Activated naive CD8-positive, alpha-beta T cell treated with anti-CD3 and anti-CD28 coated beads, Interleukin-2, amount 10 ng/mL, durations not matched to agents 7 days and 5 days (primary cell): ENCODE data around the gene KIAA0319L. TPM values are rescaled to one million over a fixed set of nuclear protein-coding genes. Genes with fewer than 3 reads are reported as not detected.

Source experiments
- ATAC-seq: fragments of 150-1000 bp; cut with Tn5 transposase; one replicate; pipeline ENCODE4 v1.10.0; 2021; ENCODE audit warnings: low read depth, moderate library complexity
- POLR2A ChIA-PET: fragments of 350-600 bp; sonication (Branson Sonifier 250); formaldehyde crosslinking; loops from one replicate; lab custom pipeline; 2021; ENCODE audit warnings: antibody characterized with exemption; lab: Charles Lee
- DNase-seq: peaks from one replicate; pipeline ENCODE4 v3.0.0; 2021
- H3K27ac Mint-ChIP-seq: one replicate; pipeline ENCODE4 v1.8.0; 2022; ENCODE audit warnings: mild to moderate bottlenecking, mixed read lengths
- H3K27me3 Mint-ChIP-seq: one replicate; pipeline ENCODE4 v1.8.0; 2022; ENCODE audit warnings: mild to moderate bottlenecking, moderate library complexity, mixed read lengths
- H3K36me3 Mint-ChIP-seq: one replicate; pipeline ENCODE4 v1.8.0; 2021; ENCODE audit warnings: mild to moderate bottlenecking, mixed read lengths
- H3K4me1 Mint-ChIP-seq: one replicate; pipeline ENCODE4 v1.8.0; 2021; ENCODE audit warnings: mixed read lengths
- H3K4me3 Mint-ChIP-seq: one replicate; pipeline ENCODE4 v1.8.0; 2022; ENCODE audit warnings: mild to moderate bottlenecking, moderate library complexity, mixed read lengths
- H3K9me3 Mint-ChIP-seq: one replicate; pipeline ENCODE4 v1.8.0; 2021; ENCODE audit warnings: mixed read lengths
- total RNA-seq, 2 experiments: library from RNA; stranded (reverse); gene quantifications; one replicate each; pipeline ENCODE4 v1.2.3, GENCODE V29; 2021

Gene KIAA0319L
- total RNA-seq, 2 experiments from 2014 or later, result 49.8 to 51.8 TPM

DNA sequence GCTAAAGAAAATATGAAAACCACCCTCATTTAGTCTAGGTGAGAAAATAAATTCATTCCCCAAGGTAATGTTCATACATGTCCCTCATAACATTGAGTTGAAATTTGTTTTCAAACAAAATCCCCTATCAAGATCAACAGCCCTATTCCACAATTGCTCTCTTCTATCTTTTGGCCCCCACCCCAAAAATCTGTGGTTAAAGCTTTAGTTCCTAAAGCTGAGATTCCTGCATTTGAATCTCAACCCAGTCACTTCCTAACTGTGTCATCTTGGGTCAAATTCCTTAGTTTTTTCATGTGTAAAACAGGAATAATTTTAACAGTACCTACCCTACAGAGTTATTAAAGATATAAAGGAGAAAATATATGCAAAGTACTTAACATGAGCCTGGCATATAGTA, 22.0 kb downstream of the KIAA0319L start:
- POLR2A ChIA-PET, result no interaction called here
- H3K4me3 Mint-ChIP-seq, result no peak overlapping the region
- H3K27ac Mint-ChIP-seq, result no peak overlapping the region

DNA sequence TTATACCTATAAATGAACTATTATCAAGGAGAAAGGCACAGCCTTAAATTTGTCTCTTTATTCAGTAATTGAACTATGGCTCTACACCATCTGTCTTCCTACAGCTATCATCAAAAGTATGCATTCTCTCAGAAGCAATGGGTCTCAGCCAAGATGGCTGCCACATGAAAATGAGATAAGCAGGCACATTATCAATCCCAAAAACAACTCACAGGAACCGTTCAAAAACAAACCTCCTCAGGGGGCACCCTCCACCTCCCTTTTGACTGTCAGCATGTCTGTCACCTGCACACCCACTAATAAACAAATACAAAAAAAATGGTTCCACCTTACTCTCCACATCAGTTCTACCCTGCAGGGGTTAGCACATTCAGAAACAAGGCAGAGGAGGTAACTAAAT, 23.6 kb downstream of the KIAA0319L start:
- POLR2A ChIA-PET, result no interaction called here
- peaks cover 12% of the 10 kb centered on the region for H3K4me1 Mint-ChIP-seq
- H3K4me3 Mint-ChIP-seq, result no peak overlapping the region

More for the DNA sequence above, 22.0 kb downstream of the KIAA0319L start:
- H3K27me3 Mint-ChIP-seq, result no peaks in the 10 kb centered on the region
- no peak for ATAC-seq
- DNase-seq, result no peak
- H3K4me1 Mint-ChIP-seq, result peaks cover 29% of the 10 kb centered on the region
- H3K9me3 Mint-ChIP-seq, result peaks cover 7% of the 10 kb centered on the region
- peaks cover 47% of the 10 kb centered on the region for H3K36me3 Mint-ChIP-seq

DNA sequence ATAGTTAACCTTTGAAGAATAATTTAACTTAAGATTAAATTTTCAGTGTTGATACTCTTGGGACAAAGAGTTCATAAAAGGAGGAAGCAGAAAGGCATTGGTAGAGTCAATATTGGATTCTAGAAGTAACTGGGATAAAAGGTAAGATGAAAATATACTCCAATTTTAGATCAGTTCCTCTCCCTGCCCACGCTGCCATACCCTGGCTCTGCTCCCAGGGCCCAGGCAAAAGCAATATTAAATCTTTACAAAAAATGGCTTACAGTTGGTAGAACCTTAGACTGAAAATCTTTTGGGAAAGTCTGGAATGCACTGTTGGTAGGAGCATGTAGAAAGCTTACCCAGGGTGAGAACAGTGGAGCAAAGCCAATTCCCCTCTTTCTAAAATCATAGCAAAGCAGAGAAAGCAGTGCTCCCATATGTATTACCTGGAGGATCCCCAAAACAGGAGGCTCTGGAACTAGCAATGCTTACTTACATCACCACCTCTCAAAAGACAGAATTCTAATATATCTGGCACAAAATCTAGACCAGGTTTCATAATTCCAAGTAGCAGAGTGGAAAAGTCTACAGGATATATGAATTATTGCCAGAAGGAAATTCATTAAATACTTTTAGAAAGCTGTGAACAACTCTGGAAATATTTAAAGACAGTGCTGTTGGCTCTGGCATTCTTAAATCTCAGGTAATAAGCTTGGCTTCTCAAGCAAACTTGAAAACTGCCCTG, 24.5 kb downstream of the KIAA0319L start:
- H3K9me3 Mint-ChIP-seq, result peaks cover 25% of the 10 kb centered on the region
- peaks cover 68% of the 10 kb centered on the region for H3K36me3 Mint-ChIP-seq
- H3K4me1 Mint-ChIP-seq, result peaks cover 8% of the 10 kb centered on the region
- DNase-seq (no peak), ATAC-seq (no peak)
- POLR2A ChIA-PET, result no interaction called here
- H3K4me3 Mint-ChIP-seq, result no peak overlapping the region
- no peak overlapping the region for H3K27ac Mint-ChIP-seq
- H3K27me3 Mint-ChIP-seq, result no peaks in the 10 kb centered on the region

More for the DNA sequence above, 23.6 kb downstream of the KIAA0319L start:
- DNase-seq (no peak), ATAC-seq (no peak)
- Mint-ChIP-seq H3K9me3 (peaks cover 19% of the 10 kb centered on the region), H3K36me3 (peaks cover 62% of the 10 kb centered on the region), H3K27me3 (no peaks in the 10 kb centered on the region), H3K27ac (no peak overlapping the region)

DNA sequence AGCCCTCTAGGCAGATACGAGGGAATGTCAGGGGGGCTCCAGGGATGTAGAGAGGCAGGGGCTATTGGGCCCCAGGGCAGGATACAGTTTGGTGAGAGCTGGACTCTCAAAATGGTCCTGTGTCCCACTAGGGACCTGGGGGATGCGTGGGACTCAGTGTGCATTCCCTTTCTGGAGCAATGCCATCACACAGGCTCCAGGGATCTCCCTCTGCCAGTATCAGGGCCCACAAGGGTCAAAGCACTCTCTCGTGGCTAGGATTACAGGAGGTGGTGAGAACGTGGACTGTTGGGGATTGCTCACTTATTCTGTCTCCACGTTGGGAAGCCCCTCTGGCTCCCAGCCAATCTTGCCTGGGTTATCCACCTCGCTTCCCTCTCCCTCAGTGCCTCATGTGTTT, 25.8 kb downstream of the KIAA0319L start:
- Mint-ChIP-seq H3K9me3 (peaks cover 31% of the 10 kb centered on the region), H3K4me3 (no peak overlapping the region), H3K4me1 (peaks cover 2% of the 10 kb centered on the region), H3K27me3 (no peaks in the 10 kb centered on the region), H3K36me3 (peaks cover 77% of the 10 kb centered on the region), H3K27ac (no peak overlapping the region)
- POLR2A ChIA-PET, result no interaction called here
- no peak for DNase-seq
- no peak for ATAC-seq

DNA sequence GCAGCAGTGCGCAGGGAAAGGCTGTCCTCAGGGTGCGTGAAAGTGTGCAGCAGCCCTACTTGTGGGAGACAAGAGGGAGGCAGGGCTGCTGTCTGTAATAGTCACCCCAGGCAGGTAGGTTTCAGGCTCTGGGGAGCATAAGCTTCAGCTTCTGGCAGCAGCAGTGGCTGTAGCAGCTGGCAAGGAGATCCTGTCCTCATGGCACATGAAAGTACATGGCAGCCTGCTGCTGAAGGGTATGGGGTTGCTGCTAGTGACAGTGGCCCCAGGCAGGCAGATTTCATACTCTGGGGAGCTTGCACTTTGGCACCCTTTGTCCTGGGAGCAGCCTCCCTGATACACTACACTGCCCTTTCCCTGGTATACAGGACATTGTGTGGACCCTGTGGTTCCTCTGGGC, 26.3 kb downstream of the KIAA0319L start:
- Mint-ChIP-seq H3K4me3 (no peak overlapping the region), H3K27ac (no peak overlapping the region), H3K9me3 (peaks cover 31% of the 10 kb centered on the region), H3K4me1 (peaks cover 2% of the 10 kb centered on the region), H3K27me3 (no peaks in the 10 kb centered on the region), H3K36me3 (peaks cover 77% of the 10 kb centered on the region)
- no peak for DNase-seq
- POLR2A ChIA-PET, result no interaction called here
- no peak for ATAC-seq

DNA sequence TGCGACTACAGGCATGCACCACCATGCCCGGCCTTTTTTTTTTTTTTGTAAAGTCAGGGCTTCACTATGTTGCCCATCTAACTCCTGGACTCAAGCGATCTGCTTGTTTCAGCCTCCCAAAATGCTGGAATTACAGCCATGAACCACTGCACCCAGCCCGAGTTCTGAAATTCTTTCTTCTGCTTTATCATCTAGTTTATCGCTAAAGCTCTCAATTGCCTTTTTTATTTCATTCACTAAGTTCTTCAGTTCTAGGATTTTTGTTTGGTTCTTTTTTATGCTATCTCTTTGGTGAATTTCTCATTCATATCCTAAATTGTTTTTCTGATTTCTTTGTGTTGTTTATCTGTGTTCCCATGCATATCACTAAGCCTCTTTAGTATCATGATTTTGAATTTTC, 27.0 kb downstream of the KIAA0319L start:
- ATAC-seq (no peak), DNase-seq (no peak)
- H3K27me3 Mint-ChIP-seq, result no peaks in the 10 kb centered on the region
- POLR2A ChIA-PET, result no interaction called here
- H3K9me3 Mint-ChIP-seq, result peaks cover 38% of the 10 kb centered on the region
- no peak overlapping the region for H3K4me3 Mint-ChIP-seq
- peaks cover 77% of the 10 kb centered on the region for H3K36me3 Mint-ChIP-seq
- no peaks in the 10 kb centered on the region for H3K4me1 Mint-ChIP-seq
- H3K27ac Mint-ChIP-seq, result no peak overlapping the region

DNA sequence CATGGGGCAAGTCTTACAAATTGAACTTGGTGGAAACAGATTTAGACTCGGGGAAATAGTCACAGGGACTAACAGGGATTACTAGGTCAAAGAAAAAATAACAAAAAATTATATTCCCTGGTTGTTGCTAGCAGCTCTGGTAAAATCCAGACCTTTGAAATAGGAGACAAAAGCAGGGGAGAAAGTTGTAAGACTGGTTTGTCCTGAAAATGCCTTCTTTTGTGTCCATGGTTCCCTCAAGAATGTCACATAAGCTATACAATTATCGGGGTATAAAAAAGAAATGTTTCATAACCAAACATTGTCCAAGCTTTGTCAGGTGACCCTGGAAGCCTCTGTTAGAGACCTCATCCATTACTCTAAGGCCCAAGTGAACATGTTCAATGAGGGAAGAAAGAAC, 33.1 kb downstream of the KIAA0319L start:
- Mint-ChIP-seq H3K27me3 (no peaks in the 10 kb centered on the region), H3K9me3 (peaks cover 37% of the 10 kb centered on the region), H3K36me3 (peaks cover 49% of the 10 kb centered on the region), H3K4me3 (no peak overlapping the region), H3K27ac (no peak overlapping the region), H3K4me1 (peaks cover 3% of the 10 kb centered on the region)
- POLR2A ChIA-PET, result no interaction called here
- ATAC-seq (no peak), DNase-seq (no peak)

DNA sequence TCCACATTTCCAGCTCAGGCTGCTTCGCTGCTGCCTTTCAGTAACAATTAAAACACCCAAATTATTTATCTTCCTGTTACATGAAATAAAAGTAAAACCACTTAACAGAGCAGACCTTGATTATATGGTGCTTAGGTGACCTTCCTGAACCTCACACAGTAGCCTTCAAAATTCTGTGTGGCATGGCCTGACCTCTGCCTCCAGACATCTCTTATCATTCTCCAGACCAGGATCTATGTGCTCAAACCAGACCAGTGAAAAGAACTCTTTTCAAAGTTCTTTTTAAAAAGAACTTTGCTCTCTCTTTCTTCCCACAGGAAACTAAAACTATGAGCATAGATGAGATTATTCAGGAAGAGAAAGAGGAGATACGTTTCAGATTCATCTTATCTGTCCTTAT, 37.8 kb downstream of the KIAA0319L start:
- Mint-ChIP-seq H3K36me3 (peaks cover 50% of the 10 kb centered on the region), H3K4me1 (peaks cover 3% of the 10 kb centered on the region), H3K9me3 (peaks cover 28% of the 10 kb centered on the region), H3K27ac (no peak overlapping the region), H3K27me3 (no peaks in the 10 kb centered on the region), H3K4me3 (no peak overlapping the region)
- DNase-seq (no peak), ATAC-seq (no peak)
- POLR2A ChIA-PET, result no interaction called here

DNA sequence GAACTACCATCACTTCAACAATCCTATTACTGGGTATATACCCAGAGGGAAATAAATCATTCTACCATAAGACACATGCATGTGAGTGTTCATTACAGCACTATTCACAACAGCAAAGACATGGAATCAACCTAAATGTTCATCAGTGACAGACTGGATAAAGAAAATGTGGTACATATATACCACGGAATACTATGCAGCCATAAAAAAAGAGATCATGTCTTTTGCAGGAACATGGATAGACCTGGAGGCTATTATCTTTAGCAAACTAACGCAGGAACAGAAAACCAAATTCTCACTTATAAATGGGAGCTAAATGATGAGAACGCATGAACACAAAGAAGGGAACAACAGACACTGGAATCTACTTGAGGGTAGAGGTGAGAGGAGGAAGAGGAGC, 39.0 kb downstream of the KIAA0319L start:
- no peak for ATAC-seq
- H3K27me3 Mint-ChIP-seq, result no peaks in the 10 kb centered on the region

DNA sequence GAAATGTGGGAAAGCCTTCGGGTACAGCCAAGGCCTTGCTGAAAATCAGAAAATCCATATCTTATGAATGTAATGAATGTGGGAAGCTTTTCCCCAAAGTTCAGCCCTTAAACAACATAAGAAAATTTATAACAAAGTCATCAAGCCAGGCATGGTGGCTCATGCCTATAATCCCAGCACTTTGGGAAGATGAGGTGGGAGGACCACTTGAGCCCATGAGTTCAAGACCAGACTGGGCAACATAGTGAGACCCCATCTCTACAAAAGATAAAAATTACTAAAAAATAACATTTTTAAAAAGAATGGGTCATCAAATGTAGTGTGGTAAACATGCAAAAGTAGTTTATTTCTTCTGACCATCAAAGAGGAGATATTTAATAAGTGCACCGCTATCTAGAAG, 45.9 kb downstream of the KIAA0319L start:
- Mint-ChIP-seq H3K9me3 (peaks cover 22% of the 10 kb centered on the region), H3K4me1 (peaks cover 24% of the 10 kb centered on the region), H3K27me3 (no peaks in the 10 kb centered on the region), H3K27ac (no peak overlapping the region), H3K36me3 (peaks cover 51% of the 10 kb centered on the region), H3K4me3 (no peak overlapping the region)
- DNase-seq (no peak), ATAC-seq (no peak)
- POLR2A ChIA-PET, result no interaction called here

More for the DNA sequence above, 39.0 kb downstream of the KIAA0319L start:
- Mint-ChIP-seq H3K4me3 (no peak overlapping the region), H3K9me3 (peaks cover 25% of the 10 kb centered on the region), H3K36me3 (peaks cover 50% of the 10 kb centered on the region), H3K27ac (no peak overlapping the region), H3K4me1 (peaks cover 3% of the 10 kb centered on the region)
- POLR2A ChIA-PET, result no interaction called here
- no peak for DNase-seq

DNA sequence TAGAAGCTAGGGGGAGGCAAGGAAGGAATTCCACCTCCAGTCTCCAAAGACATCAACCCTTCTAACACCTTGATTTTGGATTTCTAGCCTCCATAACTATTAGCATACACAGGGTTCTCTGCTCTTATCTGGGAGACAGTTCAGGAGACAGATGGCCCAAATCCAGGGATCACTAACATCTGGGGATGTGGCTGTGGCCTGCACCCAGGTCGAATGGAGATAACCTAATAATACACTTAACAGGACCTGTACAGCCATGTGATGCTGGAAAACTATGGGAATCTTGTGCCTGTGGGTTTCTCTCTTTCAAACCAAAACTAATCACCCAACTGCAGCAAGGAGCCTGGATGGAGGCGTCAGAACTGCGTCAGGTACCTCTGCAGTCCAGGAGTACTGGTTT, 47.6 kb downstream of the KIAA0319L start:
- H3K9me3 Mint-ChIP-seq, result peaks cover 13% of the 10 kb centered on the region
- no peaks in the 10 kb centered on the region for H3K27me3 Mint-ChIP-seq
- ATAC-seq, result no peak
- no peak overlapping the region for H3K4me3 Mint-ChIP-seq
- H3K27ac Mint-ChIP-seq, result no peak overlapping the region
- peaks cover 35% of the 10 kb centered on the region for H3K4me1 Mint-ChIP-seq
- H3K36me3 Mint-ChIP-seq, result peaks cover 43% of the 10 kb centered on the region
- POLR2A ChIA-PET, result interaction anchor here (1.2 kb wide), 1 partner anchor 30 kb away, joined by 3 read pairs; no protein-coding TSS in a partner anchor
- DNase-seq, result no peak

DNA sequence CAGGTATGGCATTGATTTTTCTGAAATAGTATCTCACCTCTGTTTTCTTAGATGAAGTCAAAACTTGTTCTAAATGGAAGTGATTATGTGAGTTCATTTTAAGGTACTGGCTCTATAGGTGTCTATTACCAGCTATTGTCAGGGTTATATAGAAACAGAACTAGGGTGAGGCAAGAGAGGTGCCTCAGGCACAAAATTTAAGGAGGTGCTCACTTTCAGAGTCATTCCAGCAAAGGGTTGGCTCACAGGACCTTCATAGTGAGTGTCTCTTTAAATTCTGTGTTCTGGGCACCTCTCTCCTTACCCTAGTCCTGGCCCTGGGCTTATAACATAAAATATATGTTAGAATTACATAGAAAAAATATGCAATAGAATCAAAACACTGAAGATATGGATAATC, 49.3 kb downstream of the KIAA0319L start:
- POLR2A ChIA-PET, result no interaction called here
- Mint-ChIP-seq H3K9me3 (peaks cover 7% of the 10 kb centered on the region), H3K27me3 (no peaks in the 10 kb centered on the region), H3K36me3 (peaks cover 45% of the 10 kb centered on the region), H3K27ac (peak overlapping the region; percentile 46), H3K4me3 (peak overlapping the region; percentile 6), H3K4me1 (peaks cover 39% of the 10 kb centered on the region)
- ATAC-seq, result no peak
- DNase-seq, result no peak

DNA sequence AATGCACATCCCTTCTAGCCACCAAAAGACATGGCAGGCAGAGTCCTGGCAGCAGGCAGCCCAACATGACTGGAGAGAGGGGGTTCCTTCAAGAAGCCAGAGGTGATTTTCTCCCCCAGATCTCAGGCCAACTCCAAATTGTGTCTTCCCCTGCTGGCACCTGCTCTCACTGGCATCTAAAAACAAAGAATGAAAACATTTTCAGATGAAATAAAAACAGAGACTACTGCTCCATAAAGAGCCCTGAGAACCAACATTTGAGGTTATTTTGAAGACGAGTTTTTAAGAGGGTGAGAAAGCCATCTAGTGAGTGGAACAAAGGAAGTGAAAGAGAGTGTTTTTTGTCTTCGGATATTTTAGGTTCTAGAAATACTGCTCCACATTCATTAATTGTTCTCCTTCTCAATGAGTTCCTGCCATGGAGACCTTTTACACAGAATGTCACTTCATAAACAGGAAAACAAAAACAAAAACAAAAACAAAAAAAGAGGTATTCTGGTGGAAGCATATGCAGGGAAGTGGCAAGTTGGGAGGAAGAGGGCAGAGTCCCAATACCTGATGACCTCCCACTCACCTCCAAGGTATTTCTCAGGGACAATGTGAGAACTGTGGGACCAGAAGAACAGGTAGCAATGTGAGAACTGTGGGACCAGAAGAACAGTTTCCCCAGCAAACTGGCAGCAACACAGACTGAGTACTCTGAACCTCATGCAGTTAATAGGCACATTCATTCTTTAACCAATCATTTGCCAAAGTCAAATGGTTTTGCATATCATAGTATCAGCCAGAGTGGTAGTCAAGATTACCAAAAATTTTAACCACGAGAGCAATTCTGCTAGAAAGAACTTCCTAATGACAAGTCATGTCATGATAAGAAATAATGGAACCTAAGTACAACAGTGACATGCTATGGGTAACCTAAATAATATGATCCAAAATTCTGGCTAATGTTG, 50.0 kb downstream of the KIAA0319L start:
- POLR2A ChIA-PET, result interaction anchor here (1.0 to 2.2 kb wide), 4 partner anchors 29 to 315 kb away, joined by 3 to 14 read pairs (median 6); partner anchors contain the start of genes KIAA0319L, NCDN and SFPQ
- H3K4me1 Mint-ChIP-seq, result peaks cover 42% of the 10 kb centered on the region
- no peak for DNase-seq
- peak overlapping the region; percentile 94 for H3K27ac Mint-ChIP-seq
- peaks cover 49% of the 10 kb centered on the region for H3K36me3 Mint-ChIP-seq
- ATAC-seq, result no peak
- H3K27me3 Mint-ChIP-seq, result no peaks in the 10 kb centered on the region
- H3K4me3 Mint-ChIP-seq, result peak overlapping the region; percentile 84
- peaks cover 6% of the 10 kb centered on the region for H3K9me3 Mint-ChIP-seq
